ENCODE data around the gene TEAD4. TPM values are rescaled to one million over a fixed set of nuclear protein-coding genes. Genes with fewer than 3 reads are reported as not detected.

TEAD4 gene
- total RNA-seq, 1 experiment from 2014 or later = 43.2 TPM

DNA sequence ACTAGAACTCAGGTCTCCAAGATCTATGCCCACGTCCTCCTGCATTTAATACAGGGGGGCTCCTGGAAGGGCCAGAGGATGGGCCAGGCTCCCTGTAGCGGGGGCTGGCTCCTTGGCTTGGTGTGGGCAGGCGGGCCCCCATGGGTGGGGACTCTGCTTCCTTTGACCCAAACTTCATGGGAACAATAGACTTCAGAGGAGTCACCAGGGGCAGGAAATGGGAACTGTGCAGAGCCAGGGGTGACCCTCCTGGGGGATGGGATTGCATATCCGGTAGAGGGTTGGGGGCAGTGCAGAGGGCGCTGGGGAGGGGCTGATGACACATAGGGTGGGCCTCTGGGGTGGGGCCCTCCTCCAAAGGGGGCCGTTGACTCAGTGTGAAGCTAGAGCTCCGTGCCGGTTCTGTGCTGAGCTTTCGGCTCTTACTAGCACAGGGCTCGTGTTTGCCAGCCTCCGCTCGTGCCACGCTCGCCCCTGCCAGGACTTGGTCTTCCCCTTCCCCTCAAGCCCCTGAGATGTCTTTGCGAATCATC lies 4.6 kb downstream of the TEAD4 start:
- Histone ChIP-seq H3K4me2 (ENCODE audit: low read length) (no peak overlapping the region), H3K9ac (ENCODE audit: low read length) (no peak overlapping the region), H2AFZ (ENCODE audit: low read depth, low read length, poor library complexity, severe bottlenecking) (no peak overlapping the region), H3K27me3 (ENCODE audit: insufficient read depth, low read length) (no peaks in the 10 kb centered on the region), H3K36me3 (ENCODE audit: control insufficient read depth in 1 of 2, insufficient read depth in 2 of 2, low read length in 2 of 2) (0 out of 4 replicates have a peak, but pooled peaks cover 0 to 3% of the 10 kb centered on the region in 2 experiments), H3K9me3 (ENCODE audit: control insufficient read depth in 1 of 2, insufficient read depth in 1 of 2, low read depth in 1 of 2, low read length in 2 of 2) (no peaks in the 10 kb centered on the region), H3K4me3 (replicated peaks in 1 of 2; ENCODE audit: low read depth in 1 of 2, low read length in 2 of 2) (no peak overlapping the region), H3K4me1 (ENCODE audit: control insufficient read depth in 1 of 2, insufficient read depth in 2 of 2, low read length in 2 of 2) (peaks cover 9 to 19% of the 10 kb centered on the region in 2 experiments; a peak in 3 of 4 replicates), H3K27ac (ENCODE audit: low read depth, low read length) (no peak overlapping the region), H4K20me1 (ENCODE audit: insufficient read depth) (no peaks in the 10 kb centered on the region), H3K9me2 (ENCODE audit: insufficient read depth) (no peaks in the 10 kb centered on the region), H3K79me2 (ENCODE audit: insufficient read depth, low read length) (peaks cover 83% of the 10 kb centered on the region)
- ChIA-PET CTCF (no interaction called here), RAD21 (ENCODE audit: low non-redundant PET in 1 of 2, low total read pairs in 2 of 2, uncharacterized antibody in 2 of 2, unreplicated experiment in 2 of 2) (no interaction called here), POLR2A (no interaction called here)
- TF ChIP-seq TCF7L2 (IDR thresholded peaks at IDR 0.05; ENCODE audit: borderline replicate concordance, extremely low read depth, insufficient read depth, insufficient read length) = no peak
- no peak for TF ChIP-seq CBX3 (IDR thresholded peaks at IDR 0.05; ENCODE audit: low read depth)
- no peak for TF ChIP-seq POLR2AphosphoS5 (IDR thresholded peaks at IDR 0.05; ENCODE audit: low read depth, low read length)
- TF ChIP-seq, protein P1, sequence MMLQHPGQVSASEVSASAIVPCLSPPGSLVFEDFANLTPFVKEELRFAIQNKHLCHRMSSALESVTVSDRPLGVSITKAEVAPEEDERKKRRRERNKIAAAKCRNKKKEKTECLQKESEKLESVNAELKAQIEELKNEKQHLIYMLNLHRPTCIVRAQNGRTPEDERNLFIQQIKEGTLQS (IDR thresholded peaks at IDR 0.05) = no peak
- no peak for TF ChIP-seq EZH2phosphoT487 (IDR thresholded peaks at IDR 0.05; ENCODE audit: borderline replicate concordance)
- no peak for TF ChIP-seq CEBPB (IDR thresholded peaks at IDR 0.05; ENCODE audit: low read depth)
- TF ChIP-seq SP1 (IDR thresholded peaks at IDR 0.05; ENCODE audit: low read depth) = no peak
- no peak for TF ChIP-seq YY1 (IDR thresholded peaks at IDR 0.05; ENCODE audit: extremely low read depth, insufficient replicate concordance, low read depth, low read length)
- no peak for TF ChIP-seq EZH2 (IDR thresholded peaks at IDR 0.05)
- no peak for TF ChIP-seq SRF (IDR thresholded peaks at IDR 0.05; ENCODE audit: low read depth)
- TF ChIP-seq, protein P2, sequence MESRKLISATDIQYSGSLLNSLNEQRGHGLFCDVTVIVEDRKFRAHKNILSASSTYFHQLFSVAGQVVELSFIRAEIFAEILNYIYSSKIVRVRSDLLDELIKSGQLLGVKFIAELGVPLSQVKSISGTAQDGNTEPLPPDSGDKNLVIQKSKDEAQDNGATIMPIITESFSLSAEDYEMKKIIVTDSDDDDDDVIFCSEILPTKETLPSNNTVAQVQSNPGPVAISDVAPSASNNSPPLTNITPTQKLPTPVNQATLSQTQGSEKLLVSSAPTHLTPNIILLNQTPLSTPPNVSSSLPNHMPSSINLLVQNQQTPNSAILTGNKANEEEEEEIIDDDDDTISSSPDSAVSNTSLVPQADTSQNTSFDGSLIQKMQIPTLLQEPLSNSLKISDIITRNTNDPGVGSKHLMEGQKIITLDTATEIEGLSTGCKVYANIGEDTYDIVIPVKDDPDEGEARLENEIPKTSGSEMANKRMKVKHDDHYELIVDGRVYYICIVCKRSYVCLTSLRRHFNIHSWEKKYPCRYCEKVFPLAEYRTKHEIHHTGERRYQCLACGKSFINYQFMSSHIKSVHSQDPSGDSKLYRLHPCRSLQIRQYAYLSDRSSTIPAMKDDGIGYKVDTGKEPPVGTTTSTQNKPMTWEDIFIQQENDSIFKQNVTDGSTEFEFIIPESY (IDR thresholded peaks at IDR 0.05; ENCODE audit: extremely low read depth, insufficient replicate concordance, low read length) = no peak
- TF ChIP-seq ZNF274 (IDR thresholded peaks at IDR 0.05; ENCODE audit: low read depth, low read length) = no peak
- no peak for TF ChIP-seq JUND (IDR thresholded peaks at IDR 0.05)
- TF ChIP-seq EGR1 (IDR thresholded peaks at IDR 0.05; ENCODE audit: low read depth) = no peak
- TF ChIP-seq POLR2A (IDR thresholded peaks at IDR 0.05; ENCODE audit: borderline replicate concordance, extremely low read depth, insufficient read depth, insufficient read length) = no peak
- TF ChIP-seq, protein P3, sequence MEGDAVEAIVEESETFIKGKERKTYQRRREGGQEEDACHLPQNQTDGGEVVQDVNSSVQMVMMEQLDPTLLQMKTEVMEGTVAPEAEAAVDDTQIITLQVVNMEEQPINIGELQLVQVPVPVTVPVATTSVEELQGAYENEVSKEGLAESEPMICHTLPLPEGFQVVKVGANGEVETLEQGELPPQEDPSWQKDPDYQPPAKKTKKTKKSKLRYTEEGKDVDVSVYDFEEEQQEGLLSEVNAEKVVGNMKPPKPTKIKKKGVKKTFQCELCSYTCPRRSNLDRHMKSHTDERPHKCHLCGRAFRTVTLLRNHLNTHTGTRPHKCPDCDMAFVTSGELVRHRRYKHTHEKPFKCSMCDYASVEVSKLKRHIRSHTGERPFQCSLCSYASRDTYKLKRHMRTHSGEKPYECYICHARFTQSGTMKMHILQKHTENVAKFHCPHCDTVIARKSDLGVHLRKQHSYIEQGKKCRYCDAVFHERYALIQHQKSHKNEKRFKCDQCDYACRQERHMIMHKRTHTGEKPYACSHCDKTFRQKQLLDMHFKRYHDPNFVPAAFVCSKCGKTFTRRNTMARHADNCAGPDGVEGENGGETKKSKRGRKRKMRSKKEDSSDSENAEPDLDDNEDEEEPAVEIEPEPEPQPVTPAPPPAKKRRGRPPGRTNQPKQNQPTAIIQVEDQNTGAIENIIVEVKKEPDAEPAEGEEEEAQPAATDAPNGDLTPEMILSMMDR (IDR thresholded peaks at IDR 0.05 in 2 of 3, conservative IDR thresholded peaks at IDR 0.05 in 1 of 3; ENCODE audit: borderline replicate concordance in 1 of 3, insufficient read depth in 1 of 3, low read depth in 2 of 3, low read length in 2 of 3) = no peak
- no peak for TF ChIP-seq FOSL1 (IDR thresholded peaks at IDR 0.05; ENCODE audit: low read depth)
- no peak for TF ChIP-seq RAD21 (IDR thresholded peaks at IDR 0.05; ENCODE audit: low read depth)
- no TSS peak for BruUV-seq (replicated peaks)
- intact Hi-C loops (cut with micrococcal nuclease) = no loop called here
- no peak for ATAC-seq
- no peak for DNase-seq (ENCODE audit: low read depth, low spot score)
